Ecto neural progenitor cell (in vitro differentiated cells): ENCODE measurements around the gene SIRT3.

ENCODE experiments used
- DNase-seq: peaks from one replicate; pipeline ENCODE4 v3.0.0-alpha.2; 2018; ENCODE audit warnings: low spot score

Gene SIRT3

DNA sequence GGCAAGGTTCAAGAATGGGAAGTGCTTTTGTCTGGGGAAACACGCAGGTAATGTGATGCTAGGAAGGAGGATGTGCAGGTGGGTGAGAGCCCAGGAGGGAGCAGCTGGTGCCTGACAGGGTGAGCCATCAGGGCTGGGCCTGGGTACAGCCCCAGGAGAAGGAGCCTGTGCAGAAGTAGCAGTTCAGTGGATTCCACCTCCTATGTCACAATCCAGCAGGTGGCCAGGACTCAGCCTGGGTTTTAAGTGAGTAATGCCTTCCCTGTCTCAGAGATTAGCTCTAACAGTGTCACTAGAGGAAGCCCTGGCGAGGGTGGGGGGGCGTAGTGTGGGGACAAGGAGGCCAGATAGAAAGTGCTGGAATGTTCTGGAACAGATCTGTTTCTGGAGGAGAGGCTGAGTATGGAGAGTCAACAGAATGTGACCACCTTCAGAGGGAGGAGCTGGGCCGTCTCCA lies 20.5 kb downstream of the SIRT3 start:
- no peak for DNase-seq

- DNase-seq = no peak
Measured at GRCh38 chr11:214083-214482, 22.1 kb downstream of the SIRT3 start.

- no peak for DNase-seq
Measured at GRCh38 chr11:213111-213510, 23.0 kb downstream of the SIRT3 start.

- DNase-seq = no peak
Measured at GRCh38 chr11:212150-213100, 23.7 kb downstream of the SIRT3 start.

- DNase-seq = no peak
Measured at GRCh38 chr11:211741-212140, 24.4 kb downstream of the SIRT3 start.

DNA sequence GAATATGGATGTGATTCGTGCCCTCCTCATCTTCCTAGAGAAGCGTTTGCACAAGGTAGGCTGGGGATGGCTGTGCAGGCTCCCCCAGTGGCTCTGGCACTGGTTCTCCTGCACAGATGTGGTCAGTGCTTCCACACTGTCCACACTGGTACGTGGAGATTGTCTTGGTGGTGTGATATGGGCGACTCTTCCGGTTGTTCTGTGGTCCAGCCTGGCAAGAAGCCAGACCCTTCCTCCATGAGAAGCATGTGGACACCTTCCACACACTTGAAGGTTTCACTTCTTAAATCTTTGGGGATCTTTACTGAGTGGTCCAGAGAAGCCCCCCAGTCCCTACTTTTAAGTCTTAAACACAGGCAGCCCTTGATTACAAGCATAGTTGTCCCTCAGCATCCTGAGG lies 24.8 kb downstream of the SIRT3 start:
- DNase-seq = no peak

DNA sequence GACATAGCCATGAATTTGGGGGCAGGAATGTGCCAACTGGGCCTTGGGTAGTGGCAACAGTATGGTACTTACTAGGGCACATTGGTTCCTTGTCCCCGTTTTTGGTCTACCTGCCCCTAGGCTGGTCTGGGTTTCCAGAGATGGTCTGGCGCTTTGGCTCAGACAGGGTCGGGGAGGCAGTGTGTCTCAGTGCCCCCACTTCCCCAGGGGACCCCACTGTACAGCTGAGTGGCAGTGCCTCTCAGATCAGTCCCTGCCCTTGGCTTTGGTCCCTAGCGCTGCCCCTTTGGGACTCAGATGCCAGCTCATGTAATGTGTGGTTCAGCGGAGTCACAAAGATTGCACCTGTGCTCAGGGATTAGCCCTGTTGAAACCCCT lies 25.4 kb downstream of the SIRT3 start:
- no peak for DNase-seq

GRCh38 chr11:210122-210802 lies 25.9 kb downstream of the SIRT3 start:
- no peak for DNase-seq

DNA sequence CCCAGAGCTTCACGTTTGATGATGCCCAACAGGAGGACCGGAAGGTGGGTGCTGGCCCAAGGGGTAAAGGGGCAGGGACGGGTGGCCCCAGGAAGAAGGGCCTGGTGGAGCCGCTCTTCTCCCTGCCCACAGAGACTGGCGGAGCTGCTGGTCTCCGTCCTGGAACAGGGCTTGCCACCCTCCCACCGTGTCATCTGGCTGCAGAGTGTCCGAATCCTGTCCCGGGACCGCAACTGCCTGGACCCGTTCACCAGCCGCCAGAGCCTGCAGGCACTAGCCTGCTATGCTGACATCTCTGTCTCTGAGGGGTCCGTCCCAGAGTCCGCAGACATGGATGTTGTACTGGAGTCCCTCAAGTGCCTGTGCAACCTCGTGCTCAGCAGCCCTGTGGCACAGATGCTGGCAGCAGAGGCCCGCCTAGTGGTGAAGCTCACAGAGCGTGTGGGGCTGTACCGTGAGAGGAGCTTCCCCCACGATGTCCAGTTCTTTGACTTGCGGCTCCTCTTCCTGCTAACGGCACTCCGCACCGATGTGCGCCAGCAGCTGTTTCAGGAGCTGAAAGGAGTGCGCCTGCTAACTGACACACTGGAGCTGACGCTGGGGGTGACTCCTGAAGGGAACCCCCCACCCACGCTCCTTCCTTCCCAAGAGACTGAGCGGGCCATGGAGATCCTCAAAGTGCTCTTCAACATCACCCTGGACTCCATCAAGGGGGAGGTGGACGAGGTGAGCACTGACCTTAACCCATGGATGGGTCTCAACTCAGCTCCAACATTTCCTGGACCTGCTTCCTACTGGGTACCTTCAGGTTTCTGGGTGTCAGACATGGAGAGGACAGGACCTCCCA lies 26.6 kb downstream of the SIRT3 start:
- no peak for DNase-seq

DNA sequence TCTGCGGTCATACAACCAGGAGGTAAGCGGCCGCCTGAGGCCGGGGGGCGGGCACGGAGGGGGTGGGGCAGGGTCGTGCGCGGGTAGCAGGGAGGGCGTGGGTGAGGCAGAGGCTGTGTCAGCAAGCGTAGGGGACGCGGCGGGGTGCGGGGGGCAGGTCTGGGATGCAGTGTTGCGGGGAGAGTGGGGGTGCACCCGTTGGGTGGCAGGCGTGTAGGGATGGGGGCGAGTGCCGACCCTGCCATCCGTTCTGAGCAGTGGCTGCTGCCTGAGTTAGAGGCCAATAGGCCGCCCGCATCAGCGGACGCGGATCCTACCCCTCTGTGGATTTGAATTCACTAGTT lies 27.3 kb downstream of the SIRT3 start:
- DNase-seq = no peak

DNA sequence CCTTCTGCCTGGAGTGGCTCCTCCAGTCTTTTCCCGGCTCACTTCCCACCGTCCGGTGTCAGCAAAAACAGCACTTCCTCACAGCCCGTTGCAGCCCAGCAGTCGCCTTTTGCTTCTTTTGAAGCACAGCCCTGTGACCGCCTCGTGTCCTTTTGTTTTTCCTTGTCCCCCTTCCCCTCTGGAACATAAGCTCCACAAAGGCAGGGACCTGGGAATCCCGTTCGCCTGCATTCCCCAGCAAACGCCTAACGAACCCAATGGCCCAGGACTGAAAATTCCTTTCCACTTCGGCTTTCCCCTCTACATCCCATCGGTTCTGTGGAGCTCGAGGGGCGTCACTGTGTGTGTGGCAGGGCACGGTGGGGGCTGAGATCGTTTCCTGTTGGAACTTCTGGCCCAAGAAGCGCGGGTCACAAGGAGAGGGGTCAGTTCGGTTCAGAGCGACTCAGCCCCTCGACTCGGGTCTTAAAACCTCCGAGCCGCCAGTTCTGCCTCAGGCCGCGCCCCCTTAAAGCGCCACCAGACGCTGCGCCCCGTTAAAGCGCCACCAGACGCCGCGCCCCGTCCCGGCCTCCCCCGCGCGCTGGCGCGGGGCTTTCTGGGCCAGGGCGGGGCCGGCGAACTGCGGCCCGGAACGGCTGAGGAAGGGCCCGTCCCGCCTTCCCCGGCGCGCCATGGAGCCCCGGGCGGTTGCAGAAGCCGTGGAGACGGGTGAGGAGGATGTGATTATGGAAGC lies 27.8 kb downstream of the SIRT3 start:
- peak; percentile 80 for DNase-seq

DNA sequence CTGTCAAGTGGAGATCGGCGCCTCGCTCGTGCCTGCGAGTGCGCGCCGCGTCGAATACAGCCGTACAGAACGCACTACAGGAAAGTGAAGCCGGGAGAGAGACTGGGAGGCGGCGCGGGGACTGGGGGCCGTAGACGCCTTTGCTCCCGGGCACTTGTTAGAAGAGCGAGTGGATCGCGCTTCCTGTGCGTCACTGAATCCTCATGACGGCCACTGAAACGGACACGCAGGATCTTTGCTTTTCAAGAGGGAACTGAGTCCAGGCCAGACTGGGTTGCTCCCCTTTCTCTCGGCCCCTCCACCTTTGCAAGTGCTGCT lies 28.3 kb downstream of the SIRT3 start:
- DNase-seq = no peak

- peak; percentile 97 for DNase-seq
Measured at GRCh38 chr11:207208-207862, 28.8 kb downstream of the SIRT3 start, which contains the start of the genes BET1L and RIC8A. BET1L (minus strand) TSS chr11:207399; CDS start chr11:207321, 78 bp downstream. RIC8A (plus strand) TSS chr11:207708; CDS start chr11:208855, 1,147 bp downstream.

GRCh38 chr11:206526-207207 lies 29.5 kb downstream of the SIRT3 start:
- DNase-seq = no peak

- DNase-seq = no peak
Measured at GRCh38 chr11:206002-206384, 30.1 kb downstream of the SIRT3 start.

- DNase-seq = no peak
Measured at GRCh38 chr11:205221-206001, 30.7 kb downstream of the SIRT3 start.

- no peak for DNase-seq
Measured at GRCh38 chr11:204587-205109, 31.5 kb downstream of the SIRT3 start.

GRCh38 chr11:203945-204586 lies 32.1 kb downstream of the SIRT3 start:
- no peak for DNase-seq
